M059J (cell line): Measurements from ENCODE around the gene ERGIC1. TPM values are rescaled to one million over a fixed set of nuclear protein-coding genes. Genes with fewer than 3 reads are reported as not detected.
"Not testable (repeated sequence)": the region's sequence is repeated elsewhere in the genome, so short reads cannot be mapped to it uniquely, and the experiment has no call there.

Experiments
- DNase-seq: peaks from one replicate; pipeline ENCODE4 v3.0.0-alpha.2; 2012; ENCODE audit warnings: low read depth
- total RNA-seq: library from RNA; depleted of rRNA; stranded (reverse); fragments of >200 nt; shearing (Covaris generic); gene quantifications from 2 replicates; pipeline ENCODE4 v1.2.3, GENCODE V29; 2014; rRNA removed

The ERGIC1 gene
- 149 and 153 TPM in 2 replicates for total RNA-seq

GRCh38 chr5:172833686-172834414 is at the start of gene ERGIC1:
Gene ERGIC1, plus strand, starts transcription at chr5:172834251. Its CDS starts 163 bp downstream, at chr5:172834414.
- DNase-seq, result peak; percentile 83

DNA sequence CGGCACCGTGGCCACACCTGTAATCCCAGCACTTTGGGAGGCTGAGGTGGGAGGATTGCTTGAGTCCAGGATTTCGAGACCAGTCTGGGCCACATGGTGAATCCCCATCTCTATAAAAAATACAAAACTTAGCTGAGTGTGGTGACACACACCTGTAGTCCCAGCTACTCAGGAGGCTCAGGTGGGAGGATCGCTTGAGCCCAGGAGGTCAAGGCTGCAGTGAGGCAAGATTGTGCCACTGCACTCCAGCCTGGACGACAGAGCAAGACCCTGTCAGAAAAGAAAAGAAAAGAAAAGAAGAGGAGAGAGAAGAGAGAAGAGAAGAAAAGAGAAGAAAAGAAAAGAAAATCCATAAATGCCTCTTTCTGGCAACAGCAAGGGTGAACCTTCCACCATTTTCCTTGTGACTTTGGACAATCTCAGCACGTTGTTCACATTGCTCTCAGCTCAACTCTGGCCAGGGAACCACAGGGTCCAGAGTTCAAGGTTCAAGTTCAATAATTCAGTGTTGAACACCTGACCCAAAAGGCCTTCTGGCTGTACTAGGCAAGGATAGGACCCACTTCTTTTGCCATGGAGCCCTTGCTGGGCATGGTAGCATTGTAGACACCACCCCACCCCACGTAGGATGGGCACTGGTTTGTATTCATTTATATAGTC is 48.5 kb upstream of the ERGIC1 start:
- no peak for DNase-seq

GRCh38 chr5:172786736-172787462 is 47.2 kb upstream of the ERGIC1 start:
- DNase-seq, result no peak

DNA sequence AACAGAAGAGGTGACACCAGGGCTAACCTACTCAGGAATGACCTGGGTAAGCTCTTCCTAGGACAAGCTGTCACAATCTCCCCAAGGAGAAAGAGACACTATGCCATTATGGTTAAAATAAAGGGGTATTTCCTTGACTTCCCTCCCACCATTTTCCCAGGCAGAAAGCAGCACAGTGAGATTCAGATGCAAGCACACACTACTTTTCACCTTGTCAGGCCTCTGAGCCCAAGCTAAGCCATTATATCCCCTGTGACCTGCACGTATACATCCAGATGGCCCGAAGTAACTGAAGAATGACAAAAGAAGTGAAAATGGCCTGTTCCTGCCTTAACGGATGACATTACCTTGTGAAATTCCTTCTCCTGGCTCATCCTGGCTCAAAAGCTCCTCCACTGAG is 46.5 kb upstream of the ERGIC1 start:
- DNase-seq, result not testable (repeated sequence)

- peak; percentile 63 for DNase-seq
Measured at GRCh38 chr5:172788771-172789686, 45.0 kb upstream of the ERGIC1 start.

GRCh38 chr5:172789687-172790495 is 44.2 kb upstream of the ERGIC1 start:
- DNase-seq, result peak; percentile 90

DNA sequence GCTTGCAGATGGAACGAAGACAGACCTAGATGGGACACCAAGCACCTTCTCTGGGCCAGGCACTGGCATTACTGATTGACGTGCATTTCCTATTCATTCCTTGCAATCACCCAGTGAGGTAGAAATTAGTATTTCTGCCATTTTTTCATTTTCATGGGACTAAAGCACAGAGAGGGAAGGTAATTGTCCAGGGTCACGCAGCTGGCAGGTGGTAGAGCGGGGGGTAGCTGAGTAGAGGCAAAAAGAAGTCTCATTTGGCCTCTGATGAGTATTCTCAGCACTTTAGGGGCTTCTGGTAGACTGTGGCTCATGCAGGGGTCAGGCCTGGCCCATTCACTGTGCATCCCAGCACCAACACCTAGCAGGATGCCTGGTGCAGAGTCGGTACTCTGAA is 43.6 kb upstream of the ERGIC1 start:
- DNase-seq, result no peak

DNA sequence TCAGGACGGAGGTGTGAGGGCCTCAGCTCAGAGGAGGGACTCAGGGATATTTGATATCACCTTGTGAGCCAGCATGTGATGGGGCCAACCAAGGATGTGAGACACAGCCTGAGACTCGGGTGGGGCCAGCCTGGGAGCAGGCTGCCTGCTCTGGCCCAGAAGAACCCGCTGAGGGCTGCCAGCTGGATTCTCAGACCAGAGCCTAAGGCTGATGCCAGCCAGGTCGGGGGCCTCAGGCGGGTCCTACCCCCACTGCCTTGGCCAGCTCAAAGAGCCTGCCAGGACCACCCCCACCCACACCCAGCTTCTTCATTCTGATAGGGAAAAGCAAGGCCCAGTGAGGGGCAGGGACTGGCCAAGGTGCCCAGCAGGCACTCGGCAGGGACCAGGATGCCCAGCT is 42.8 kb upstream of the ERGIC1 start:
- no peak for DNase-seq

DNA sequence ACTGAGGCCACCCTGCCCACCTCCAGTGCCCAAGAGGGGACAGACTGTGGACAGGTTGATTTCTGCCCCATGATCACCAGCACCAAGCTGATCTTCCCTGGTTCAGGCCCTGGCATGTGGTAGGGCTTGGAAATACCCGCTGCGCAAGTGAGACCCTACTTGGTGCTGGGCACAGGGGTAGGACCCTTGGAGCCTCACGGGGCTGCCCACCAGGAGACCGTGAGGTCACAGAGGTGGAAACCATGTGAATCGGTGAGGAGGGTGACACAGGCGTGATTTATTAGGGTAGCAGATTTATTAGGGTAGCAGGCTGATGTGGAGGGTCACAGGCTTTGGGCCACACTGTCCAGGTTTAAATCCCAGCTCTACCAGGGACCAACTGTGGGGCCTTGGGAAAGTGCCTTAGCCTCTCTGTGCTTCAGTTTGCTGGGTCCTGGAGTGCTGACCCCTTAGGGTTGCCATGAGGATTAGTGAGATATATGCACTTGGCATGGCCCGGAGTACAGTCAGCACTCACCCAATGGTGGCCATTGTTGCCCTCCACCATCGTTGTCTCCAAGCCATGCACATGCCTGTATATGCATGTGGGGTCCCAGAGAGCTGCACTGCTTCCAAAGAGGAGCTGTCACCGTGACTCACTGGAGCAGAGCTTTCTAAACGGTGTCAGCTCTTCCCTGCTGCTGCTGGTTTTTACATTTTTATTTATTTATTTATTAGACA is 42.2 kb upstream of the ERGIC1 start:
- DNase-seq, result peak; percentile 47

DNA sequence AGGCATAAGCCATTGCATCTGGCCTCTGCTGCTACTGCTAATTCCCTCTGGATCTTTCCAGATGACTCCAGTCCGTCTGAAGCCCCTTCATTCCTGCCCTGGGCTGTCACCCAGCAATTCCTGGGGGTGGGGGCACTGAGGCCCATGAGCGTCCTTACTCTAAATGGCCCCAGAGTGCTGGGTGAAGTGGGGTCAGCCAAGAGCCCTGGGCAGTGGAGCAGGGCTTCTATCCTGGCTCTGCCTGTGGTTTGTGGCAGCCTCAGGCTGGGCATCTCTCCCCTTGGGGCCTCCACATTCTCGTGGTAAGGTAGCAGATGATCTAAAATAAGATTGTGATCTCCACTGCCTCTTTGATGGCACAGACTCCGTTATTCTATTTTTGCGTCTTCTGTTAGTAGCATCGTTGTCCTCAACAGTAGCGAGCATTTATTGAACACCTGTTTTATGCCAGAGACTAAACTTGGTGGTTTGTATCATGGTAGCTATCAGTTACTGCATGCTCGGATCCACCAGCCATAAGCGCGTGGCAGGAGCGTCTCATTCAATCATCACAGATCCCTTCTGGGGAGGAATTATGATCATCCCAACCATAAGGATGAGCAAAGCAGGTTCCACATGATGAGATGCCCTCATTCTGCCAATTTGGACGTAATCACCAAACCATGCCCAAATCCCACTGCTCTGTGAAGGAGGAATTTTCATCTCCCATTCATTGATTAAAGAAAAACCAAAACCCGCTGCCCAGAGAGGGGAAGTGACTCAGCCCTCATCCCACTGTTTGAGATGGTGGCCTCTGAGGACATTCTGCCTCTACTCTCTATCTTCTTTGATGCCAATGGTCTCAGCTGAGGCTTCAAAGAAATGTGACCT is 41.1 kb upstream of the ERGIC1 start:
- DNase-seq, result peak; percentile 77

- peak; percentile 72 for DNase-seq
Measured at GRCh38 chr5:172793577-172794488, 40.2 kb upstream of the ERGIC1 start.

GRCh38 chr5:172795318-172795977 is 38.6 kb upstream of the ERGIC1 start:
- peak; percentile 85 for DNase-seq

DNA sequence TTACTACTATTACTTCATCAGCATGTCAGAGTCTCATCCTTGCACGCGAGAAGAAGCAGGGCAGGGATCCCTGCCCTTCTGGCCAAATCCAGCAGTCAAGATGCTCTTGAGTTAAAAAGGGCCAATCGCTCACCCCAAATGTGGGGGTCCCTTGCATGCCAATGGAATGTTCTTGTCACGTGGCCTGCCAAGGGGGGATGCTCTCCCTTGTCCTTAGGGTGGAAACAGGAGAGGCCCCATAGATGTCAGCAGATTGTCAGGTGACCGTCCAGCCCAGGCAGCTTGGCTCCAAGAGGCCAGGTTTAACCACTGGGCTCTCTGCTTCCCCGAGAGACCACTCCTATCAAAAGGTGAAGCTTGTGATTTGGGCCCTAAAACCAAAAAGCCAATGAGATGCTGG is 37.7 kb upstream of the ERGIC1 start:
- DNase-seq, result no peak

DNA sequence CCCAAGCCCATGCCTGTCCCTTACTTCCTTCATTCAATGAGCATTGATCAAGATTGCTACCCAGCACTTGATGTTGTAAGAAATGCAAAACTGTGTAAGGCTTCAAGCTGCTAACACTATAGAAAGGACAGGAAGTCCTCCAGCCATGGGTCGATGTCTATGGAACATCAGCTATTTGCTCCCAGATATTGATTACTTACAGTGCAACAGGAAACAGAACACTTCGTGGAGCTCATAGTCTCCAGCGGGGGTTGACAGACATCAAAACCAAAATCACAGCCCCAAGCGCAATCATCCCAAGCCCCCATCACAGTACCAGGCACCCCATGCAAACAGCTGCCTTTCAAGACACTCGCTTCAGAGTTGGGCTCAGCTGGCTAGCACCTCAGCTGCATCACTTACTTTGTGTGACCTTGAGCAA is 36.3 kb upstream of the ERGIC1 start:
- no peak for DNase-seq

GRCh38 chr5:172798422-172799215 is 35.4 kb upstream of the ERGIC1 start:
- peak; percentile 92 for DNase-seq

GRCh38 chr5:172799416-172799815 is 34.6 kb upstream of the ERGIC1 start:
- DNase-seq, result no peak
